K562 (cell line): ENCODE data around the gene SPRED2. TPM values are rescaled to one million over a fixed set of nuclear protein-coding genes. Genes with fewer than 3 reads are reported as not detected.

Source experiments
- ATF1 ChIP-seq, 2 experiments: fragments of 450-650 bp in 1 of 2; IDR thresholded peaks; 2 replicates each; pipeline ENCODE4 v1.6.1; 2016; ENCODE audit warnings: missing compliant biosample characterization in 1 of 2, missing genetic modification characterization in 1 of 2
- CAMTA2 ChIP-seq: fragments of 250-450 bp; sonication (Bioruptor Pico); conservative IDR thresholded peaks from 2 replicates; pipeline ENCODE4 v1.5.1; 2022
- CTBP1 ChIP-seq: fragments of 450-650 bp; IDR thresholded peaks from 2 replicates; pipeline ENCODE4 v1.6.1; 2016; ENCODE audit warnings: borderline replicate concordance
- CXXC5 ChIP-seq: fragments of 250-450 bp; sonication (Bioruptor Pico); IDR thresholded peaks from 2 replicates; pipeline ENCODE4 v1.8.0; 2022; ENCODE audit warnings: inconsistent platforms, mild to moderate bottlenecking, moderate library complexity
- ETS1 ChIP-seq: conservative IDR thresholded peaks from 2 replicates; pipeline ENCODE4 v1.6.1; 2011; ENCODE audit warnings: low read depth, mild to moderate bottlenecking, low read length; ENCODE audit not compliant: control insufficient read depth
- FOXA1 ChIP-seq: fragments of 450-650 bp; IDR thresholded peaks from 2 replicates; pipeline ENCODE4 v1.6.1; 2016; ENCODE audit warnings: mild to moderate bottlenecking, borderline replicate concordance
- GABPB1 ChIP-seq: sonication (generic); formaldehyde crosslinking; IDR thresholded peaks from 2 replicates; pipeline ENCODE4 v1.8.0; 2022; ENCODE audit warnings: mild to moderate bottlenecking, missing genetic modification reagents
- ILF3 ChIP-seq: fragments of 450-650 bp; IDR thresholded peaks from 2 replicates; pipeline ENCODE4 v1.6.1; 2018; ENCODE audit warnings: antibody characterized with exemption, mild to moderate bottlenecking, moderate library complexity, borderline replicate concordance
- KDM4B ChIP-seq, 2 experiments: fragments of 450-650 bp in 1 of 2; sonication (generic) in 1 of 2; IDR thresholded peaks; 2 replicates each; pipeline ENCODE4 v1.6.1; 2016 to 2017; ENCODE audit warnings: borderline replicate concordance in 2 of 2, antibody characterized with exemption in 1 of 2, low read depth in 1 of 2, mild to moderate bottlenecking in 1 of 2
- MAFF ChIP-seq: IDR thresholded peaks from 2 replicates; pipeline ENCODE4 v1.6.1; 2012; ENCODE audit warnings: low read length, improper control_type of control experiment
- NFXL1 ChIP-seq: fragments of 450-650 bp; formaldehyde crosslinking; IDR thresholded peaks from 2 replicates; pipeline ENCODE4 v1.4.0; 2021; ENCODE audit warnings: mild to moderate bottlenecking
- NR3C1 ChIP-seq: sonication (generic); formaldehyde crosslinking; IDR thresholded peaks from 2 replicates; pipeline ENCODE4 v1.8.1; 2022; ENCODE audit warnings: missing genetic modification reagents
- PBX2 ChIP-seq, 2 experiments: IDR thresholded peaks in 1 of 2; conservative IDR thresholded peaks in 1 of 2; 2 replicates each; pipeline ENCODE4 v1.6.1; 2016; ENCODE audit warnings: low read depth in 2 of 2, mild to moderate bottlenecking in 1 of 2, missing compliant biosample characterization in 1 of 2, missing genetic modification characterization in 1 of 2, moderate library complexity in 1 of 2
- POLR2A ChIP-seq: fragments of 450-650 bp; conservative IDR thresholded peaks from 2 replicates; pipeline ENCODE4 v1.6.1; 2016
- POLR3A ChIP-seq: IDR thresholded peaks from 2 replicates; pipeline ENCODE4 v1.6.1; 2011; ENCODE audit warnings: borderline replicate concordance, mild to moderate bottlenecking, moderate library complexity; ENCODE audit not compliant: insufficient read length, insufficient read depth; ENCODE audit errors: extremely low read depth
- RAD51 ChIP-seq: fragments of 450-650 bp; IDR thresholded peaks from 2 replicates; pipeline ENCODE4 v1.7.1; 2016; ENCODE audit warnings: low read depth, mild to moderate bottlenecking, borderline replicate concordance
- RUNX1 ChIP-seq: sonication (generic); IDR thresholded peaks from 2 replicates; pipeline ENCODE4 v1.6.1; 2016; ENCODE audit warnings: antibody characterized with exemption, low read depth
- SMARCA4 ChIP-seq: fragments of 450-650 bp; IDR thresholded peaks from 2 replicates; pipeline ENCODE4 v1.6.1; 2016
- TCF3 ChIP-seq: sonication (generic); formaldehyde crosslinking; IDR thresholded peaks from 2 replicates; pipeline ENCODE4 v1.4.0; 2020; ENCODE audit warnings: mild to moderate bottlenecking, missing genetic modification reagents
- TRIM28 ChIP-seq: fragments of 450-650 bp; IDR thresholded peaks from 2 replicates; pipeline ENCODE4 v1.6.1; 2017
- ZKSCAN1 ChIP-seq: fragments of 150-350 bp; IDR thresholded peaks from 2 replicates; pipeline ENCODE4 v1.6.1; 2016; ENCODE audit warnings: low read depth, low read length
- ZNF146 ChIP-seq: IDR thresholded peaks from one replicate; pipeline ENCODE4 v1.6.1; 2018; ENCODE audit warnings: missing compliant biosample characterization; ENCODE audit not compliant: unreplicated experiment
- ZNF431 ChIP-seq: sonication (generic); formaldehyde crosslinking; IDR thresholded peaks from 2 replicates; pipeline ENCODE4 v1.8.0; 2022; ENCODE audit warnings: mild to moderate bottlenecking, missing genetic modification reagents
- ZNF512 ChIP-seq: IDR thresholded peaks from 2 replicates; pipeline ENCODE4 v1.6.1; 2016; ENCODE audit warnings: missing genetic modification characterization, missing compliant biosample characterization
- ZNF766 ChIP-seq: fragments of 200-800 bp; sonication (Bioruptor generic); conservative IDR thresholded peaks from 2 replicates; pipeline ENCODE4 v1.6.1; 2016; ENCODE audit warnings: missing genetic modification characterization, missing compliant biosample characterization
- ZZZ3 ChIP-seq: fragments of 450-650 bp; IDR thresholded peaks from 2 replicates; pipeline ENCODE4 v1.6.1; 2016; ENCODE audit warnings: antibody characterized with exemption, mild to moderate bottlenecking, moderate library complexity
- polyA plus RNA-seq, 8 experiments: library from polyadenylated mRNA; depleted of rRNA in 4 of 8; stranded (reverse) in 5 of 8; unstranded in 3 of 8; fragments of >200 nt; fragmentation: Nextera tagmentation in 2 of 8; fragmentation: Illumina TruSeq in 1 of 8; extraction: Ambion mirVana in 2 of 8; extraction: Trizol in 1 of 8; gene quantifications; 2 replicates each; pipeline versions ENCODE4 v1.2.1 to v1.2.3, GENCODE V29; 2011 to 2014; ENCODE audit warnings: inconsistent platforms in 1 of 8, missing spikeins in 1 of 8
- total RNA-seq, 7 experiments: library from RNA; depleted of rRNA in 6 of 7; stranded (reverse); fragments of >200 nt in 6 of 7; fragmentation: Illumina TruSeq in 2 of 7; extraction: Trizol in 2 of 7; gene quantifications; 2 replicates each; pipeline versions ENCODE4 v1.2.1 to v1.2.3, GENCODE V29; 2011 to 2021; ENCODE audit warnings: low replicate concordance in 1 of 7

Gene SPRED2
- total and polyA plus RNA-seq, 9 of the 15 experiments (the other 6 are each of a cell fraction or from before 2014, with no cell fraction given) = 4.6 to 50.8 (median 14.1) TPM

GRCh38 chr2:65436169-65436823 lies 3.9 kb upstream of the SPRED2 start (continued):
- TF ChIP-seq NFXL1 (CRISPR knock-in tag) = no peak
- TF ChIP-seq ILF3 = no peak
- peak; percentile 26; the same call in 1 of the 2 replicates for TF ChIP-seq TCF3 (CRISPR knock-in tag)
- peak; percentile 23; the same call in 1 of the 2 replicates for TF ChIP-seq GABPB1 (CRISPR knock-in tag)
- TF ChIP-seq SMARCA4 = peak; percentile 68
- TF ChIP-seq RUNX1 = no peak
- TF ChIP-seq MAFF = no peak
- TF ChIP-seq PBX2 (CRISPR knock-in tag; IDR thresholded peaks at IDR 0.05; ENCODE audit: low read depth) = no peak
- TF ChIP-seq PBX2 (tag; conservative IDR thresholded peaks at IDR 0.05; ENCODE audit: low read depth) = 0 out of 2 replicates have a peak, but pooled peaks have one; percentile 21
- TF ChIP-seq CTBP1 = peak; percentile 76
- TF ChIP-seq CAMTA2 (CRISPR knock-in tag) = no peak
- TF ChIP-seq ZNF146 (CRISPR knock-in tag) = no peak
- no peak for TF ChIP-seq ATF1 (CRISPR knock-in tag; IDR thresholded peaks at IDR 0.05)
- peak; percentile 93 for TF ChIP-seq ATF1 (tag; IDR thresholded peaks at IDR 0.05)
- TF ChIP-seq KDM4B (IDR thresholded peaks at IDR 0.05; ENCODE audit: borderline replicate concordance in 2 of 2, low read depth in 1 of 2) = no peak
- TF ChIP-seq POLR2A = peak; percentile 89
- TF ChIP-seq RAD51 = no peak
- peak; percentile 43; the same call in 1 of the 2 replicates for TF ChIP-seq ZZZ3
- peak; percentile 58 for TF ChIP-seq ZNF766 (CRISPR knock-in tag)
- TF ChIP-seq CXXC5 (CRISPR knock-in tag) = peak; percentile 94
- no peak for TF ChIP-seq ZKSCAN1
- no peak for TF ChIP-seq FOXA1
- peak; percentile 49; the same call in 1 of the 2 replicates for TF ChIP-seq ZNF431
- no peak for TF ChIP-seq ZNF512 (tag)
- TF ChIP-seq NR3C1 = no peak
- no peak for TF ChIP-seq POLR3A
- TF ChIP-seq ETS1 = no peak; the same call in 1 of the 2 replicates
- TF ChIP-seq TRIM28 = no peak
